Esophagus squamous epithelium (tissue), 5 donors: ENCODE measurements around the gene UMAD1. TPM values are rescaled to one million over a fixed set of nuclear protein-coding genes. Genes with fewer than 3 reads are reported as not detected.
A peak's percentile ranks its signal among the peaks of the same experiment; 100 is the strongest.

Experiments used
- DNase-seq: peaks from one replicate; lab custom pipeline; 2025; lab: John Stamatoyannopoulos, UW
- H3K27ac ChIP-seq, 4 donors: fragments of 200-600 bp; sonication (generic); one replicate each; pipeline ENCODE4 v1.5.1; 2016 to 2019; ENCODE audit warnings: mild to moderate bottlenecking in 1 of 4
- H3K27me3 ChIP-seq, 4 donors: fragments of 200-600 bp; sonication (generic); 1 replicate in 3 of 4; 2 replicates in 1 of 4; pipeline versions ENCODE4 v1.5.1 to v1.6.0; 2017 to 2021; ENCODE audit warnings: antibody characterized with exemption in 1 of 4
- H3K36me3 ChIP-seq, 3 donors: fragments of 200-600 bp; sonication (generic); one replicate each; pipeline ENCODE4 v1.5.1; 2016 to 2019
- H3K4me1 ChIP-seq, 3 donors: fragments of 200-600 bp; sonication (generic); one replicate each; pipeline ENCODE4 v1.5.1; 2017 to 2019
- H3K4me3 ChIP-seq, 4 donors: fragments of 200-600 bp; sonication (generic); 1 replicate in 3 of 4; 2 replicates in 1 of 4; pipeline ENCODE4 v1.5.1; 2016 to 2019; ENCODE audit warnings: mild to moderate bottlenecking in 2 of 4, moderate library complexity in 1 of 4
- H3K9me3 ChIP-seq, 3 donors: fragments of 200-600 bp; sonication (generic); one replicate each; pipeline ENCODE4 v1.5.1; 2016 to 2019
- CTCF ChIP-seq, 6 experiments: fragments of 450-650 bp in 4 of 6; fragments of 200-600 bp in 2 of 6; sonication (generic) in 2 of 6; IDR thresholded peaks; one replicate each; pipeline ENCODE4 v1.5.1; 2016 to 2019; ENCODE audit warnings: antibody characterized with exemption in 6 of 6, mild to moderate bottlenecking in 4 of 6, moderate library complexity in 4 of 6
- POLR2A ChIP-seq, 4 donors: fragments of 450-650 bp; IDR thresholded peaks; one replicate each; pipeline ENCODE4 v1.6.1; 2017; ENCODE audit warnings: antibody characterized with exemption in 4 of 4, mild to moderate bottlenecking in 4 of 4, moderate library complexity in 3 of 4
- WGBS, 2 donors: methylation state at CpG; one replicate each; pipeline ENCODE4 v1.1.5; 2018; 5-methylcytosine and 5-hydroxymethylcytosine counted together
- intact Hi-C: fragments of 100-400 bp; cut with DNase I; formaldehyde crosslinking; loops from one replicate; pipeline ENCODE4 v1.15.0; 2022
- total RNA-seq, 4 donors: library from RNA; depleted of rRNA; stranded (reverse); fragments of >200 nt; gene quantifications; one replicate each; pipeline ENCODE4 v1.1.0, GENCODE V29; 2016
- donor health status: DM: yes; HTN: yes; CAD: no.

Gene UMAD1
- total RNA-seq, 4 donors from 2014 or later, result 2.5 to 7.6 (median 6.3) TPM

DNA sequence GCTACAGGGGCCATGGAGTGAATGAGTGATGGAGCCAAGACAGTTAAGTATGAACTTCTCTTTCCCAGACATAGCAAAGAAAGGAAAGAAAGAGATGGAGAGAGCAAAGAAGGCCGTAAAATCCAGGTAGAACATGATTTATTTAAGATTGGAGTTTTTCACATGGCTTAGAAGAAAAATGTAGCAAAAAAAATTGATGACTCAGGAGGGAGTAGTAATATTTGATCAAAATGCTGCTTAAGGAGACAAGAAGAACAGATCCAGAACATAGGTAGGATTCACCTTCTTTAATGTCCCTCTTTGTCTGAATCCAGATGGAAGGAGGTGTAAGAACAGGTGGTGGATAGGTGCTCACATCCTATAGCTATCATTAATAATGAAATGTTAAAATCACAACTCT lies 277.0 kb downstream of the UMAD1 start:
- 96 to 100% methylated on average over 1 of the region's 1 CpG for WGBS, 2 donors
- H3K4me3 ChIP-seq, result no peak overlapping the region
- TF ChIP-seq POLR2A (IDR thresholded peaks at IDR 0.05), result no peak
- no peak for TF ChIP-seq CTCF (IDR thresholded peaks at IDR 0.05)
- no peak for DNase-seq
- no peaks in the 10 kb centered on the region for H3K36me3 ChIP-seq
- H3K4me1 ChIP-seq, result peaks cover 0 to 11% (median 6%) of the 10 kb centered on the region in 3 donors
- H3K27ac ChIP-seq, result no peak overlapping the region
- intact Hi-C loops, result no loop called here
- H3K27me3 ChIP-seq, result no peaks in the 10 kb centered on the region
- H3K9me3 ChIP-seq, result no peaks in the 10 kb centered on the region

DNA sequence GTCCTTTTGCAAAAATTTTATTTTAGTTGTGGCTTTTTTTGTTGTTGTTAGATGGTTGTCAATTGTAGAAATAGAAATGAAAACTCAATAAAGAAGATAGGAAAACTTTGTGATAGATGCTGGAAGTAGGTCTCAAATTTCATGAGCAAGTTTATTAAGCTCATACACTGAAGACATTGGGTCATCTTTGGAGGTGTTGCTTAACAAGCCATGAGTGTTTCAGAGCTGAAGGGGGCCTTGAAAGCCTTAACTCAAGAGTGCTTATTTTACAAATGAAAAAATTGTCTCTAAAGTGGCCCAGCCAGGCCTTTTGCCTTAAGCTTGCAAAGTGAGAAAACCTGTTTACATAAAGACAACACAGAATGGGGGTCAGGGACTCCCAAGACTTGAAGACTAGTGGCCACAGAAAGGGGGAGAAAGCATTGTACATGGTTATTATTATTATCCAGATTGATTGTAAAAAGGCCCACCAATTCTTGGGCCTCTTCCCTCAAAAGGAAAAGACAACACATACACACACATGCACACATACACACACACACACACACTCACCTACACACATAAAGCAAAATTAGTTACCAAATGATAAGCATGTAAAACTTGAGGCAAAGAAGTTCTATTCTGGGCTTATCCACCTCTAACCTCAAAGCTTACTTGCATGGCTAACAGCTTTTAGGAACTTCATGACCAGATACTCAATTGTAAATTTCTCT lies 278.3 kb downstream of the UMAD1 start:
- DNase-seq, result no peak
- peaks cover 0 to 20% (median 9%) of the 10 kb centered on the region in 3 donors for H3K4me1 ChIP-seq
- no peaks in the 10 kb centered on the region for H3K9me3 ChIP-seq
- H3K27ac ChIP-seq, result no peak overlapping the region
- no peaks in the 10 kb centered on the region for H3K36me3 ChIP-seq
- intact Hi-C loops, result no loop called here
- TF ChIP-seq POLR2A (IDR thresholded peaks at IDR 0.05) (no peak), CTCF (IDR thresholded peaks at IDR 0.05) (no peak)
- H3K27me3 ChIP-seq, result no peaks in the 10 kb centered on the region
- H3K4me3 ChIP-seq, result no peak overlapping the region

DNA sequence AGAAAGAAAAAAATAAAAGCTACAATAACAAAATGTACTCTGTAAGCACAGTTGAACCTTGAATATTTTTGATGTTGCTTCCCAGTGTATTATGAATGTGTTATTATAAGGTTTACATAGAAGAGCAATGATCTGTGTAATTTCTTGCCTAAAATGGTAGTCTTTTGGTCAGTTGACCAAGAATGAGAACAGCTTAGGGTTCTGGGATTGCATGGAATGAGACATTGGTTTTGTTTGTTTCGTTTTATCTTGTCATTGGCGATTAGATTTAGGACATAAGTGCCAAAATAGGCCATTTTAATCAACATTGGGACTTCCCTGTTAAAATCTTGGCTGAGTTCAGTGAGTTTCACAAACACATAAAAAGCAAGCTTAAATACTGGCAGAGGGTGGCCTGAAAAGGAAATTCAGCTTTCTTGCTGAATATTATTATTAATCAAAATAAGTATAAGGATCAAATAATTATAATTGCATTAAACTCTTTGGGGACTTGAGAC lies 278.9 kb downstream of the UMAD1 start:
- Histone ChIP-seq H3K27ac (no peak overlapping the region), H3K9me3 (no peaks in the 10 kb centered on the region), H3K27me3 (no peaks in the 10 kb centered on the region), H3K4me1 (peaks cover 0 to 20% (median 9%) of the 10 kb centered on the region in 3 donors), H3K36me3 (no peaks in the 10 kb centered on the region), H3K4me3 (no peak overlapping the region)
- DNase-seq, result no peak
- 68 to 76% methylated on average over 2 of the region's 2 CpGs for WGBS, 2 donors
- intact Hi-C loops, result no loop called here
- TF ChIP-seq POLR2A (IDR thresholded peaks at IDR 0.05) (no peak), CTCF (IDR thresholded peaks at IDR 0.05) (no peak)

- H3K27me3 ChIP-seq, result no peaks in the 10 kb centered on the region
- peaks cover 0 to 20% (median 9%) of the 10 kb centered on the region in 3 donors for H3K4me1 ChIP-seq
- no peaks in the 10 kb centered on the region for H3K36me3 ChIP-seq
- intact Hi-C loops, result no loop called here
- H3K9me3 ChIP-seq, result no peaks in the 10 kb centered on the region
- no peak overlapping the region for H3K4me3 ChIP-seq
- no peak for TF ChIP-seq CTCF (IDR thresholded peaks at IDR 0.05)
- no peak for TF ChIP-seq POLR2A (IDR thresholded peaks at IDR 0.05)
- no peak for DNase-seq
- H3K27ac ChIP-seq, result no peak overlapping the region
- WGBS, 2 donors, result 57 to 75% methylated on average over 2 of the region's 2 CpGs
Observed at GRCh38 chr7:7920056-7920455, 279.5 kb downstream of the UMAD1 start.

DNA sequence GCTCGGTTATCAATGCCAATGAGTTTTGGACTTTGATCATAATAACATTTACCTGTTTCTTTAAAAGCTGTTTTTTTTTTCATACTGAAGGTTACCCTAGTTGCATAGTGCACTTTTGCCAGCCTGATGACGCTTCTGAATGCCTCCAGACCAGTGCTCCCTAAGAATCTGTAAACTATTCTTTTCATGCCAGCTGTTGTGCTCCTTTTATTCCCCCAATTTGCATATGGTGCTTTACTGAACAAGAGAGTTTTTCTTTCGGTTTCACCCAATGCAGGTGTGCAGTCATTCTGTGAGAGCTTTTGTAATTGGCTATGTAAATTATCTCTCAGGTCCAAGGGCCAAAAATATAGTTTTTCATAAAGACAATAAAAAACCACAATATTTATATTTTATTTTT lies 279.9 kb downstream of the UMAD1 start:
- 43 to 45% methylated on average over 3 of the region's 3 CpGs for WGBS, 2 donors
- TF ChIP-seq POLR2A (IDR thresholded peaks at IDR 0.05), result no peak
- no peak for TF ChIP-seq CTCF (IDR thresholded peaks at IDR 0.05)
- Histone ChIP-seq H3K9me3 (no peaks in the 10 kb centered on the region), H3K36me3 (no peaks in the 10 kb centered on the region), H3K4me3 (peak overlapping the region in 1 of 4 donors; percentile 29), H3K27me3 (no peaks in the 10 kb centered on the region), H3K4me1 (peaks cover 0 to 20% (median 9%) of the 10 kb centered on the region in 3 donors), H3K27ac (no peak overlapping the region)
- DNase-seq, result no peak
- intact Hi-C loops, result no loop called here
